Stimulated activated CD8-positive, alpha-beta memory T cell treated with anti-CD3 and anti-CD28 coated beads, Interleukin-4, amount 100 ng/mL, for 24 hours (primary cell): Measurements from ENCODE around the gene CAMKMT.
"Not testable (repeated sequence)": the region's sequence is repeated elsewhere in the genome, so short reads cannot be mapped to it uniquely, and the experiment has no call there.

Source experiments
- DNase-seq: peaks from one replicate; pipeline ENCODE4 v3.0.0-alpha.2; 2020; ENCODE audit warnings: low read depth

The CAMKMT gene

GRCh38 chr2:44550561-44550960 lies 188.8 kb downstream of the CAMKMT start:
- DNase-seq: no peak

GRCh38 chr2:44551497-44551896 lies 189.8 kb downstream of the CAMKMT start:
- no peak for DNase-seq

GRCh38 chr2:44553456-44553855 lies 191.7 kb downstream of the CAMKMT start:
- DNase-seq: no peak

- DNase-seq: no peak
Observed at GRCh38 chr2:44555700-44556099, 194.0 kb downstream of the CAMKMT start.

- no peak for DNase-seq
Observed at GRCh38 chr2:44559108-44559507, 197.4 kb downstream of the CAMKMT start.

GRCh38 chr2:44560352-44560751 lies 198.6 kb downstream of the CAMKMT start:
- DNase-seq: no peak

- DNase-seq: no peak
Observed at GRCh38 chr2:44560941-44561340, 199.2 kb downstream of the CAMKMT start.

- no peak for DNase-seq
Observed at GRCh38 chr2:44562737-44563136, 201.0 kb downstream of the CAMKMT start.

GRCh38 chr2:44564752-44565151 lies 203.0 kb downstream of the CAMKMT start:
- DNase-seq: no peak

GRCh38 chr2:44566059-44566458 lies 204.3 kb downstream of the CAMKMT start:
- no peak for DNase-seq

GRCh38 chr2:44569491-44569890 lies 207.7 kb downstream of the CAMKMT start:
- no peak for DNase-seq

GRCh38 chr2:44570271-44570670 lies 208.5 kb downstream of the CAMKMT start:
- no peak for DNase-seq

- no peak for DNase-seq
Observed at GRCh38 chr2:44570777-44571176, 209.0 kb downstream of the CAMKMT start.

- no peak for DNase-seq
Observed at GRCh38 chr2:44572196-44572900, 210.6 kb downstream of the CAMKMT start.

GRCh38 chr2:44573996-44574395 lies 212.2 kb downstream of the CAMKMT start:
- DNase-seq: no peak

- DNase-seq: no peak
Observed at GRCh38 chr2:44578471-44579093, 216.8 kb downstream of the CAMKMT start.

GRCh38 chr2:44579115-44579836 lies 217.5 kb downstream of the CAMKMT start:
- DNase-seq: no peak

- DNase-seq: no peak
Observed at GRCh38 chr2:44579837-44580230, 218.1 kb downstream of the CAMKMT start.

- DNase-seq: no peak
Observed at GRCh38 chr2:44580875-44581515, 219.2 kb downstream of the CAMKMT start.

GRCh38 chr2:44582363-44583008 lies 220.7 kb downstream of the CAMKMT start:
- DNase-seq: no peak

- not testable (repeated sequence) for DNase-seq
Observed at GRCh38 chr2:44595615-44596014, 233.9 kb downstream of the CAMKMT start.
